GM12865 (cell line): ENCODE results near the gene ACTA1.

Experiments
- DNase-seq: peaks from one replicate; pipeline ENCODE4 v3.0.0; 2010; ENCODE audit warnings: low read depth
- H3K4me3 ChIP-seq: 2 replicates; pipeline ENCODE4 v1.5.1; 2011; ENCODE audit warnings: mild to moderate bottlenecking, low read depth, low read length, control low read depth
- CTCF ChIP-seq: IDR thresholded peaks from 2 replicates; pipeline ENCODE4 v1.5.1; 2011; ENCODE audit warnings: low read length, control low read depth, low read depth, inconsistent platforms; ENCODE audit not compliant: insufficient read depth; ENCODE audit errors: missing control alignments

Gene ACTA1

GRCh38 chr1:229410692-229411433 is 23.0 kb downstream of the ACTA1 start:
- no peak for TF ChIP-seq CTCF
- DNase-seq, result no peak
- no peak overlapping the region for H3K4me3 ChIP-seq

GRCh38 chr1:229410370-229410691 is 23.6 kb downstream of the ACTA1 start:
- no peak for DNase-seq
- no peak overlapping the region for H3K4me3 ChIP-seq
- no peak for TF ChIP-seq CTCF

GRCh38 chr1:229409616-229410369 is 24.1 kb downstream of the ACTA1 start:
- TF ChIP-seq CTCF, result no peak
- no peak overlapping the region for H3K4me3 ChIP-seq
- no peak for DNase-seq

GRCh38 chr1:229408458-229409037 is 25.3 kb downstream of the ACTA1 start:
- no peak for DNase-seq
- H3K4me3 ChIP-seq, result no peak overlapping the region
- no peak for TF ChIP-seq CTCF

- no peak for TF ChIP-seq CTCF
- H3K4me3 ChIP-seq, result no peak overlapping the region
- DNase-seq, result no peak
Measured at GRCh38 chr1:229407206-229408026, 26.5 kb downstream of the ACTA1 start.

GRCh38 chr1:229406798-229407197 is 27.1 kb downstream of the ACTA1 start:
- DNase-seq, result no peak

More at GRCh38 chr1:229406798-229407197, 27.1 kb downstream of the ACTA1 start:
- H3K4me3 ChIP-seq, result no peak overlapping the region
- no peak for TF ChIP-seq CTCF
